HepG2 (cell line): ENCODE measurements around the gene C16orf54. TPM values are rescaled to one million over a fixed set of nuclear protein-coding genes. Genes with fewer than 3 reads are reported as not detected.
"Not testable (repeated sequence)": the region's sequence is repeated elsewhere in the genome, so short reads cannot be mapped to it uniquely, and the experiment has no call there.

Source experiments
- ATAC-seq: fragments of 200-7000 bp; cut with Tn5 transposase; 3 replicates; pipeline ENCODE4 v1.9.1; 2020; ENCODE audit warnings: mild to moderate bottlenecking, moderate library complexity
- BruUV-seq: library from RNA; stranded (reverse); fragments of 400-500 nt; replicated peaks from 2 replicates; lab custom pipeline; 2021; lab: Mats Ljungman, UMichigan
- CTCF ChIA-PET: fragments of 300-600 bp; formaldehyde crosslinking; extraction: SDS; loops from one replicate; lab custom pipeline; 2021; ENCODE audit warnings: low total read pairs, inconsistent platforms, low intra/inter-chr PET ratio; lab: Yijun Ruan, JAX
- POLR2A ChIA-PET: fragments of 350-600 bp; sonication (Branson Sonifier 250); formaldehyde crosslinking; loops from one replicate; lab custom pipeline; 2020; ENCODE audit warnings: antibody characterized with exemption, inconsistent platforms; lab: Yijun Ruan, JAX
- DNase-seq: peaks from one replicate; pipeline ENCODE4 v3.0.0-alpha.2; 2015; ENCODE audit warnings: low spot score
- FAIRE-seq: peaks from 3 replicates; lab custom pipeline; 2011; peaks lifted over from hg19 to GRCh38; lab: Jason Lieb, UNC
- H2AFZ ChIP-seq: one replicate; pipeline ENCODE4 v1.6.1; 2011; ENCODE audit warnings: low read length, inconsistent platforms
- H3K27ac ChIP-seq: fragments of 300-600 bp; 3 replicates; pipeline ENCODE4 v1.8.0; 2011; ENCODE audit warnings: mixed run types, mild to moderate bottlenecking, mixed read lengths, low read length, inconsistent platforms; ENCODE audit not compliant: insufficient read depth; ENCODE audit errors: extremely low read length
- H3K27me3 ChIP-seq, 2 experiments: fragments of 200-600 bp in 1 of 2; 2 replicates in 1 of 2; 3 replicates in 1 of 2; pipeline versions ENCODE4 v1.6.0 to v1.8.0; 2011; ENCODE audit warnings: low read length in 2 of 2, mild to moderate bottlenecking in 2 of 2, moderate library complexity in 2 of 2, inconsistent platforms in 1 of 2; ENCODE audit not compliant: insufficient read depth in 2 of 2, control insufficient read depth in 1 of 2
- H3K36me3 ChIP-seq, 2 experiments: fragments of 200-600 bp in 1 of 2; replicated peaks in 1 of 2; 2 replicates in 1 of 2; 3 replicates in 1 of 2; pipeline versions ENCODE4 v1.5.1 to v1.8.0; 2011; ENCODE audit warnings: low read length in 2 of 2, inconsistent platforms in 1 of 2; ENCODE audit not compliant: insufficient read depth in 2 of 2, control insufficient read depth in 1 of 2
- H3K4me1 ChIP-seq: 2 replicates; pipeline ENCODE4 v1.5.1; 2012; ENCODE audit warnings: low read length, inconsistent platforms; ENCODE audit not compliant: insufficient read depth
- H3K4me2 ChIP-seq: 2 replicates; pipeline ENCODE4 v1.6.0; 2011; ENCODE audit warnings: low read depth, low read length, inconsistent platforms
- H3K4me3 ChIP-seq, 3 experiments: fragments of 200-600 bp in 1 of 3; sonication (generic), shearing (Covaris generic) in 1 of 3; replicated peaks in 1 of 3; 2 replicates each; pipeline ENCODE4 v1.5.1; 2011 to 2016; ENCODE audit warnings: low read length in 3 of 3, inconsistent platforms in 2 of 3, low read depth in 2 of 3, mild to moderate bottlenecking in 2 of 3, control low read depth in 1 of 3, mixed read lengths in 1 of 3; ENCODE audit not compliant: insufficient read depth in 1 of 3
- H3K79me2 ChIP-seq: one replicate; pipeline ENCODE4 v1.6.1; 2011; ENCODE audit warnings: low read length, inconsistent platforms; ENCODE audit not compliant: insufficient read depth
- H3K9ac ChIP-seq: 2 replicates; pipeline ENCODE4 v1.6.0; 2011; ENCODE audit warnings: mild to moderate bottlenecking, low read depth, low read length, inconsistent platforms; ENCODE audit not compliant: insufficient read depth
- H3K9me3 ChIP-seq: 2 replicates; pipeline ENCODE4 v1.5.1; 2012; ENCODE audit warnings: mild to moderate bottlenecking, low read length
- H4K20me1 ChIP-seq: 2 replicates; pipeline ENCODE4 v1.6.0; 2011; ENCODE audit warnings: inconsistent platforms, mild to moderate bottlenecking, low read length, moderate library complexity; ENCODE audit not compliant: insufficient read depth
- BRD4 ChIP-seq: sonication (generic); formaldehyde crosslinking; IDR thresholded peaks from 2 replicates; pipeline ENCODE4 v1.4.0; 2020; ENCODE audit warnings: missing genetic modification reagents
- CREB1 ChIP-seq, 2 experiments: fragments of 450-650 bp in 1 of 2; IDR thresholded peaks; 2 replicates each; pipeline ENCODE4 v1.6.1; 2016 to 2017; ENCODE audit warnings: control low read depth in 1 of 2, mild to moderate bottlenecking in 1 of 2, missing compliant biosample characterization in 1 of 2, missing genetic modification characterization in 1 of 2
- FOXP1 ChIP-seq, 2 experiments: fragments of 450-650 bp in 1 of 2; IDR thresholded peaks; 2 replicates each; pipeline ENCODE4 v1.6.1; 2017 to 2018; ENCODE audit warnings: antibody characterized with exemption in 1 of 2
- RORA ChIP-seq: sonication (generic); formaldehyde crosslinking; IDR thresholded peaks from 2 replicates; pipeline ENCODE4 v1.5.0; 2020; ENCODE audit warnings: mild to moderate bottlenecking, missing genetic modification reagents, moderate library complexity
- SALL1 ChIP-seq: sonication (generic); formaldehyde crosslinking; IDR thresholded peaks from 2 replicates; pipeline ENCODE4 v1.8.0; 2022; ENCODE audit warnings: mild to moderate bottlenecking, missing genetic modification reagents
- SIN3A ChIP-seq: IDR thresholded peaks from 2 replicates; pipeline ENCODE4 v1.6.1; 2011; ENCODE audit warnings: low read depth, mild to moderate bottlenecking, control low read depth, low read length, borderline replicate concordance
- ZFY ChIP-seq: sonication (generic); formaldehyde crosslinking; IDR thresholded peaks from 2 replicates; pipeline ENCODE4 v1.4.0; 2020; ENCODE audit warnings: missing genetic modification reagents
- ZNF274 ChIP-seq: sonication (generic); formaldehyde crosslinking; IDR thresholded peaks from 2 replicates; pipeline ENCODE4 v1.5.1; 2020; ENCODE audit warnings: mild to moderate bottlenecking, missing genetic modification reagents
- ZNF33B ChIP-seq: sonication (generic); formaldehyde crosslinking; IDR thresholded peaks from 2 replicates; pipeline ENCODE4 v1.5.1; 2020; ENCODE audit warnings: mild to moderate bottlenecking, missing genetic modification reagents
- ZNF562 ChIP-seq: sonication (generic); formaldehyde crosslinking; IDR thresholded peaks from 2 replicates; pipeline ENCODE4 v1.8.0; 2022; ENCODE audit warnings: missing genetic modification reagents, borderline replicate concordance
- ZNF672 ChIP-seq: sonication (generic); formaldehyde crosslinking; IDR thresholded peaks from 2 replicates; pipeline ENCODE4 v1.8.1; 2022; ENCODE audit warnings: missing genetic modification reagents
- ZNF720 ChIP-seq: sonication (generic); formaldehyde crosslinking; IDR thresholded peaks from 2 replicates; pipeline ENCODE4 v1.4.0; 2020; ENCODE audit warnings: missing genetic modification reagents
- WGBS: methylation state at CpG from one replicate; pipeline ENCODE4 v1.1.6; 2017; ENCODE audit warnings: low lambda C conversion rate; 5-methylcytosine and 5-hydroxymethylcytosine counted together
- in situ Hi-C: cut with HindIII; loops from 2 replicates; pipeline ENCODE4 v1.10.0; 2017; ENCODE audit warnings: low pct_unique_long_range_greater_than_20kb; ENCODE audit not compliant: extremely low pct_ligation_motif_present
- intact Hi-C: fragments of 100-400 bp; cut with micrococcal nuclease; formaldehyde crosslinking; loops from one replicate; pipeline ENCODE4 v1.10.0; 2022; ENCODE audit not compliant: unreplicated experiment
- polyA plus RNA-seq, 8 experiments: library from polyadenylated mRNA; depleted of rRNA in 3 of 8; stranded (reverse) in 7 of 8; unstranded in 1 of 8; fragments of >200 nt; fragmentation: Illumina TruSeq in 4 of 8; extraction: Trizol in 4 of 8; gene quantifications; 2 replicates each; pipeline versions ENCODE4 v1.2.1 to v1.2.3, GENCODE V29; 2011 to 2016; ENCODE audit warnings: low read depth in 4 of 8, missing spikeins in 1 of 8, mixed read lengths in 1 of 8; ENCODE audit not compliant: insufficient read depth in 1 of 8
- total RNA-seq, 5 experiments: library from RNA; depleted of rRNA; stranded (reverse); fragments of >200 nt; fragmentation: Illumina TruSeq; extraction: Trizol; gene quantifications; 2 replicates each; pipeline ENCODE4 v1.2.3, GENCODE V29; 2016; ENCODE audit warnings: low read depth in 1 of 5
- TF ChIP-seq, protein P1 (sequence below): sonication (generic); formaldehyde crosslinking; IDR thresholded peaks from 2 replicates; pipeline ENCODE4 v1.5.0; 2020; ENCODE audit warnings: mild to moderate bottlenecking, missing genetic modification reagents, borderline replicate concordance
- TF ChIP-seq, protein P2 (sequence below): IDR thresholded peaks from 2 replicates; pipeline ENCODE4 v1.6.1; 2012; ENCODE audit warnings: inconsistent platforms

C16orf54 gene
- total and polyA plus RNA-seq, 2 of the 13 experiments (the other 11 are each of a cell fraction or from before 2014, with no cell fraction given): not detected

DNA sequence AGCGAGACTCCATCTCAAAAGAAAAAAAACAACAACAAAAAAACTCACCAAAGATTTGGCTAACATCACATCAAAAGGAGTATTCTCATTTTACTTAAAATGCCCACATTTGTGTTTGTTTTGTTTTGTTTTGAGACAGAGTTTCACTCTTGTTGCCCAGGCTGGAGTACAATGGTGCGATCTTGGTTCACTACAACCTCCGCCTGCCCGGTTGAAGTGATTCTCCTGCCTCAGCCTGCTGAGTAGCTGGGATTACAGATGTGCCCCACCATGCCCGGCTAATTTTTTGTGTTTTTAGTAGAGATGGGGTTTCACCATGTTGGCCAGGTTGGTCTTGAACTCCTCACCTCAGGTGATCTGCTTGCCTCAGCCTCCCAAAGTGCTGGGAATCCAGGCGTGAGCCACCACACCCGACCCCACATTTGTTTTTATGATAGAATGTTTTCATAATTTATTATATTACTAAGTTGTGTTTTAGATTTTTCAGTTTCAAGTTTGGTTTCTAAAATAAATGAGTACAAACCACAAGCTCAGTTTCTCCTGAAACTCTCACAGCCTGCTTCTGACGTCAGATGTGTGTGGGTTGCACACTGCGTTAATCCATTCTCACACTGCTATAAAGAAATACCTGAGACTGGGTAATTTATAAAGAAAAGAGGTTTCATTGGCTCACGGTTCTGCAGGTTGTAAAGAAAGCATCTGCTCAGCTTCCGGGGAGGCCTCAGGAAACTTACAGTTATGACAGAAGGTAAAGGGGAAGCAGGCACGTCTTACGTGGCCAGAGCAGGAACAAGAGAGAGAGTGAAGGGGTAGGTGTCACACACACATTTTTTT, 13.8 kb downstream of the C16orf54 start:
- ATAC-seq; H3K4me3 ChIP-seq; H3K27me3 ChIP-seq; H3K79me2 ChIP-seq; DNase-seq; FAIRE-seq; H3K36me3 ChIP-seq; H2AFZ ChIP-seq; H3K9me3 ChIP-seq; H3K4me2 ChIP-seq; H4K20me1 ChIP-seq; in situ Hi-C loops; H3K27ac ChIP-seq; intact Hi-C loops; H3K9ac ChIP-seq; CTCF ChIA-PET; POLR2A ChIA-PET; BruUV-seq; TF ChIP-seq CREB1 (CRISPR knock-in tag; IDR thresholded peaks at IDR 0.05): not testable (repeated sequence)
- peak; percentile 33; the same call in 1 of the 2 replicates for TF ChIP-seq CREB1 (IDR thresholded peaks at IDR 0.05)
- 57% methylated on average over 13 of the region's 13 CpGs for WGBS
- peaks cover 43% of the 10 kb centered on the region for H3K4me1 ChIP-seq

DNA sequence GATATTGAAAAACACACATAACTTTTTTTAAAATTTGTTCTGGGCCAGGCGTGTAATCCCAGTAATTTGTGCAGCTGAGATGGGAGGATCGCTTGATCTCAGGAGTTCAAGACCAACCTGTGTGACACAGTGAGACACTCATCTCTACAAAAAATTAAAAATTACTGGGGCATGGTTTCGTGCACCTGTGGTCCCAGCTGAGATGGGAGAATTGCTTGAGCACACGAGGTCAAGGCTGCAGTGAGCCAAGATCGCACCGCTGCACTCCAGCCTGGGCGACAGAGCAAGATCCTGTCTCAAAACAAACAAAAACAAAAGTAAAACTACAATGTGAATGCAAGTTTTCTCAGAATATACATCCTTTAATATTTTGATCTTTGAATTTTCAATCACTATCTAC, 15.1 kb downstream of the C16orf54 start:
- in situ Hi-C loops (no loop called here), intact Hi-C loops (no loop called here)
- Histone ChIP-seq H3K79me2 (no peaks in the 10 kb centered on the region), H3K9ac (no peak overlapping the region), H3K27me3 (peaks cover 1 to 3% of the 10 kb centered on the region in 2 experiments; a peak in 3 of 5 replicates), H3K9me3 (no peaks in the 10 kb centered on the region), H4K20me1 (no peaks in the 10 kb centered on the region), H3K4me3 (no peak overlapping the region; a peak in 1 of 6 replicates), H3K36me3 (no peaks in the 10 kb centered on the region), H2AFZ (no peak overlapping the region), H3K4me1 (peaks cover 37% of the 10 kb centered on the region), H3K4me2 (peak overlapping the region; percentile 40), H3K27ac (no peak overlapping the region)
- DNase-seq (no peak), ATAC-seq (no peak), FAIRE-seq (no peak)
- WGBS: 23% methylated on average over 7 of the region's 7 CpGs
- CTCF ChIA-PET: no interaction called here
- BruUV-seq: no TSS peak
- POLR2A ChIA-PET: no interaction called here
- TF ChIP-seq ZNF562 (CRISPR knock-in tag) (no peak), RORA (CRISPR knock-in tag) (no peak), SIN3A (no peak), SALL1 (CRISPR knock-in tag) (peak; percentile 38; the same call in 1 of the 2 replicates), ZFY (CRISPR knock-in tag) (no peak), FOXP1 (IDR thresholded peaks at IDR 0.05) (no peak), FOXP1 (CRISPR knock-in tag; IDR thresholded peaks at IDR 0.05) (no peak), ZNF33B (CRISPR knock-in tag) (no peak), ZNF720 (CRISPR knock-in tag) (no peak), ZNF274 (CRISPR knock-in tag) (no peak), BRD4 (CRISPR knock-in tag) (no peak), ZNF672 (CRISPR knock-in tag) (no peak)
- TF ChIP-seq, protein P1, sequence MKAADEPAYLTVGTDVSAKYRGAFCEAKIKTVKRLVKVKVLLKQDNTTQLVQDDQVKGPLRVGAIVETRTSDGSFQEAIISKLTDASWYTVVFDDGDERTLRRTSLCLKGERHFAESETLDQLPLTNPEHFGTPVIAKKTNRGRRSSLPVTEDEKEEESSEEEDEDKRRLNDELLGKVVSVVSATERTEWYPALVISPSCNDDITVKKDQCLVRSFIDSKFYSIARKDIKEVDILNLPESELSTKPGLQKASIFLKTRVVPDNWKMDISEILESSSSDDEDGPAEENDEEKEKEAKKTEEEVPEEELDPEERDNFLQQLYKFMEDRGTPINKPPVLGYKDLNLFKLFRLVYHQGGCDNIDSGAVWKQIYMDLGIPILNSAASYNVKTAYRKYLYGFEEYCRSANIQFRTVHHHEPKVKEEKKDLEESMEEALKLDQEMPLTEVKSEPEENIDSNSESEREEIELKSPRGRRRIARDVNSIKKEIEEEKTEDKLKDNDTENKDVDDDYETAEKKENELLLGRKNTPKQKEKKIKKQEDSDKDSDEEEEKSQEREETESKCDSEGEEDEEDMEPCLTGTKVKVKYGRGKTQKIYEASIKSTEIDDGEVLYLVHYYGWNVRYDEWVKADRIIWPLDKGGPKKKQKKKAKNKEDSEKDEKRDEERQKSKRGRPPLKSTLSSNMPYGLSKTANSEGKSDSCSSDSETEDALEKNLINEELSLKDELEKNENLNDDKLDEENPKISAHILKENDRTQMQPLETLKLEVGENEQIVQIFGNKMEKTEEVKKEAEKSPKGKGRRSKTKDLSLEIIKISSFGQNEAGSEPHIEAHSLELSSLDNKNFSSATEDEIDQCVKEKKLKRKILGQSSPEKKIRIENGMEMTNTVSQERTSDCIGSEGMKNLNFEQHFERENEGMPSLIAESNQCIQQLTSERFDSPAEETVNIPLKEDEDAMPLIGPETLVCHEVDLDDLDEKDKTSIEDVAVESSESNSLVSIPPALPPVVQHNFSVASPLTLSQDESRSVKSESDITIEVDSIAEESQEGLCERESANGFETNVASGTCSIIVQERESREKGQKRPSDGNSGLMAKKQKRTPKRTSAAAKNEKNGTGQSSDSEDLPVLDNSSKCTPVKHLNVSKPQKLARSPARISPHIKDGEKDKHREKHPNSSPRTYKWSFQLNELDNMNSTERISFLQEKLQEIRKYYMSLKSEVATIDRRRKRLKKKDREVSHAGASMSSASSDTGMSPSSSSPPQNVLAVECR (CRISPR knock-in tag): no peak
- TF ChIP-seq, protein P2, sequence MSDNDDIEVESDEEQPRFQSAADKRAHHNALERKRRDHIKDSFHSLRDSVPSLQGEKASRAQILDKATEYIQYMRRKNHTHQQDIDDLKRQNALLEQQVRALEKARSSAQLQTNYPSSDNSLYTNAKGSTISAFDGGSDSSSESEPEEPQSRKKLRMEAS: no peak
